CD4-positive, alpha-beta T cell (primary cell): ENCODE results near the gene GRID1. TPM values are rescaled to one million over a fixed set of nuclear protein-coding genes. Genes with fewer than 3 reads are reported as not detected.

Experiments used
- ATAC-seq: fragments of 200-7000 bp; cut with Tn5 transposase; one replicate; pipeline ENCODE4 v1.10.0; 2022; ENCODE audit warnings: mild to moderate bottlenecking; ENCODE audit not compliant: poor library complexity
- CTCF ChIA-PET: fragments of 350-600 bp; sonication (Branson Sonifier 250); formaldehyde crosslinking; loops from one replicate; lab custom pipeline; 2021; ENCODE audit warnings: antibody characterized with exemption, inconsistent platforms; lab: Charles Lee
- POLR2A ChIA-PET: fragments of 350-600 bp; sonication (Branson Sonifier 250); formaldehyde crosslinking; loops from one replicate; lab custom pipeline; 2021; ENCODE audit warnings: antibody characterized with exemption, inconsistent platforms; lab: Charles Lee
- DNase-seq, 14 experiments: peaks; one replicate each; pipeline ENCODE4 v3.0.0-alpha.2; 2013 to 2020; ENCODE audit warnings: mixed read lengths in 2 of 14
- H3K27ac ChIP-seq, 2 donors: one replicate each; pipeline versions ENCODE4 v1.5.1 to v1.7.0; 2013; ENCODE audit warnings: low read length in 2 of 2, low read depth in 1 of 2, mild to moderate bottlenecking in 1 of 2
- H3K27me3 ChIP-seq, 2 experiments: 1 replicate in 1 of 2; 2 replicates in 1 of 2; pipeline versions ENCODE4 v1.6.1 to v1.7.0; 2013; ENCODE audit warnings: low read length in 2 of 2, control low read depth in 1 of 2, mild to moderate bottlenecking in 1 of 2, moderate library complexity in 1 of 2; ENCODE audit not compliant: insufficient read depth in 2 of 2, control insufficient read depth in 1 of 2
- H3K36me3 ChIP-seq: one replicate; pipeline ENCODE4 v1.6.1; 2013; ENCODE audit warnings: low read length, control low read depth; ENCODE audit not compliant: insufficient read depth
- H3K4me1 ChIP-seq: one replicate; pipeline ENCODE4 v1.6.1; 2013; ENCODE audit warnings: low read length, control low read depth; ENCODE audit not compliant: insufficient read depth
- H3K4me3 ChIP-seq: one replicate; pipeline ENCODE4 v1.5.1; 2013; ENCODE audit warnings: mild to moderate bottlenecking, low read length, moderate library complexity
- H3K9me3 ChIP-seq, 2 experiments: 1 replicate in 1 of 2; 2 replicates in 1 of 2; pipeline versions ENCODE4 v1.6.1 to v1.7.0; 2013; ENCODE audit warnings: low read length in 2 of 2, mild to moderate bottlenecking in 2 of 2, control low read depth in 1 of 2, moderate library complexity in 1 of 2; ENCODE audit not compliant: control insufficient read depth in 1 of 2, insufficient read depth in 1 of 2
- H3K27ac Mint-ChIP-seq: one replicate; pipeline ENCODE4 v1.8.0; 2020; ENCODE audit warnings: mixed read lengths
- H3K27me3 Mint-ChIP-seq: one replicate; pipeline ENCODE4 v1.8.0; 2021; ENCODE audit warnings: mixed read lengths
- H3K36me3 Mint-ChIP-seq: one replicate; pipeline ENCODE4 v1.8.0; 2021; ENCODE audit warnings: low read depth, mixed read lengths
- H3K4me1 Mint-ChIP-seq: one replicate; pipeline ENCODE4 v1.8.0; 2021; ENCODE audit warnings: low read depth, mixed read lengths
- H3K4me3 Mint-ChIP-seq: one replicate; pipeline ENCODE4 v1.8.0; 2020; ENCODE audit warnings: mild to moderate bottlenecking, mixed read lengths
- H3K9me3 Mint-ChIP-seq: one replicate; pipeline ENCODE4 v1.8.0; 2020; ENCODE audit warnings: mixed read lengths
- CTCF ChIP-seq: fragments of 200-600 bp; IDR thresholded peaks from one replicate; pipeline ENCODE4 v1.8.0; 2022; ENCODE audit warnings: antibody characterized with exemption, mild to moderate bottlenecking
- intact Hi-C, 2 experiments: fragments of 100-400 bp; cut with DNase I in 1 of 2; cut with micrococcal nuclease in 1 of 2; formaldehyde crosslinking; loops; one replicate each; pipeline versions ENCODE4 v1.15.1 to v1.9.0; 2023 to 2025; cut with DNase I, micrococcal nuclease
- total RNA-seq, 174 experiments: library from RNA in 2 of 174; stranded (reverse) in 2 of 174; gene quantifications; one replicate each; pipeline ENCODE4 v1.2.3 and lab custom pipeline; 2021 to 2026

The GRID1 gene
- total RNA-seq, 2 experiments from 2014 or later, result not detected

GRCh38 chr10:86256690-86257315, 109.8 kb downstream of the GRID1 start:
- ATAC-seq (no peak), DNase-seq (no peak)
- Histone ChIP-seq H3K27me3 (no peaks in the 10 kb centered on the region), H3K9me3 (peaks cover 0 to 4% of the 10 kb centered on the region in 2 experiments), H3K27ac (no peak overlapping the region), H3K4me1 (no peaks in the 10 kb centered on the region), H3K4me3 (no peak overlapping the region), H3K36me3 (no peaks in the 10 kb centered on the region)
- Mint-ChIP-seq H3K36me3 (no peaks in the 10 kb centered on the region), H3K9me3 (no peaks in the 10 kb centered on the region), H3K4me1 (no peaks in the 10 kb centered on the region), H3K4me3 (no peak overlapping the region), H3K27ac (no peak overlapping the region), H3K27me3 (peaks cover 10% of the 10 kb centered on the region)
- CTCF ChIA-PET, result no interaction called here
- POLR2A ChIA-PET, result no interaction called here
- intact Hi-C loops, result no loop called here
- no peak for TF ChIP-seq CTCF

GRCh38 chr10:86255405-86256251, 111.0 kb downstream of the GRID1 start:
- no peaks in the 10 kb centered on the region for H3K9me3 Mint-ChIP-seq
- POLR2A ChIA-PET, result no interaction called here
- no peak for TF ChIP-seq CTCF
- H3K4me1 Mint-ChIP-seq, result no peaks in the 10 kb centered on the region
- H3K27me3 ChIP-seq, result no peaks in the 10 kb centered on the region
- intact Hi-C loops, result no loop called here
- no peak overlapping the region for H3K4me3 ChIP-seq
- H3K27ac ChIP-seq, result no peak overlapping the region
- H3K27ac Mint-ChIP-seq, result no peak overlapping the region
- no peaks in the 10 kb centered on the region for H3K36me3 Mint-ChIP-seq
- no peaks in the 10 kb centered on the region for H3K4me1 ChIP-seq
- DNase-seq (no peak), ATAC-seq (no peak)
- CTCF ChIA-PET, result no interaction called here
- peaks cover 5% of the 10 kb centered on the region for H3K27me3 Mint-ChIP-seq
- no peak overlapping the region for H3K4me3 Mint-ChIP-seq
- H3K36me3 ChIP-seq, result no peaks in the 10 kb centered on the region
- H3K9me3 ChIP-seq, result peaks cover 0 to 4% of the 10 kb centered on the region in 2 experiments

- H3K27ac Mint-ChIP-seq, result no peak overlapping the region
- ChIA-PET POLR2A (no interaction called here), CTCF (no interaction called here)
- no peak overlapping the region for H3K4me3 Mint-ChIP-seq
- no peak for TF ChIP-seq CTCF
- H3K4me1 ChIP-seq, result no peaks in the 10 kb centered on the region
- no peaks in the 10 kb centered on the region for H3K36me3 ChIP-seq
- intact Hi-C loops, result no loop called here
- no peak overlapping the region for H3K27ac ChIP-seq
- no peaks in the 10 kb centered on the region for H3K36me3 Mint-ChIP-seq
- H3K9me3 Mint-ChIP-seq, result peaks cover 4% of the 10 kb centered on the region
- H3K4me1 Mint-ChIP-seq, result no peaks in the 10 kb centered on the region
- H3K4me3 ChIP-seq, result no peak overlapping the region
- H3K27me3 ChIP-seq, result no peaks in the 10 kb centered on the region
- DNase-seq (no peak), ATAC-seq (no peak)
- peaks cover 0 to 14% of the 10 kb centered on the region in 2 experiments for H3K9me3 ChIP-seq
- H3K27me3 Mint-ChIP-seq, result peaks cover 5% of the 10 kb centered on the region
Observed at GRCh38 chr10:86254526-86255174, 111.9 kb downstream of the GRID1 start.
